Glutamatergic neuron (in vitro differentiated cells): ENCODE measurements around the gene NPAS2. TPM values are rescaled to one million over a fixed set of nuclear protein-coding genes. Genes with fewer than 3 reads are reported as not detected.

Experiments
- DNase-seq: peaks from one replicate; pipeline ENCODE4 v3.0.0; 2022
- H3K27ac Mint-ChIP-seq: one replicate; pipeline ENCODE4 v1.8.0; 2020; ENCODE audit warnings: mild to moderate bottlenecking, mixed read lengths, inconsistent platforms; ENCODE audit not compliant: unreplicated experiment
- H3K27me3 Mint-ChIP-seq: one replicate; pipeline ENCODE4 v1.8.0; 2020; ENCODE audit warnings: mild to moderate bottlenecking, moderate library complexity, mixed read lengths, inconsistent platforms; ENCODE audit not compliant: unreplicated experiment
- H3K36me3 Mint-ChIP-seq: one replicate; pipeline ENCODE4 v1.8.0; 2020; ENCODE audit warnings: mild to moderate bottlenecking, mixed read lengths, inconsistent platforms; ENCODE audit not compliant: unreplicated experiment
- H3K4me1 Mint-ChIP-seq: one replicate; pipeline ENCODE4 v1.8.0; 2020; ENCODE audit warnings: mild to moderate bottlenecking, low read depth, mixed read lengths, inconsistent platforms; ENCODE audit not compliant: unreplicated experiment
- H3K4me3 Mint-ChIP-seq: one replicate; pipeline ENCODE4 v1.8.0; 2020; ENCODE audit warnings: mild to moderate bottlenecking, mixed read lengths, inconsistent platforms; ENCODE audit not compliant: unreplicated experiment
- H3K9me3 Mint-ChIP-seq: one replicate; pipeline ENCODE4 v1.8.0; 2020; ENCODE audit warnings: mild to moderate bottlenecking, moderate library complexity, mixed read lengths, inconsistent platforms; ENCODE audit not compliant: unreplicated experiment
- total RNA-seq: library from RNA; stranded (reverse); fragmentation: NEBNext Ultra II Directional; extraction: Animal tissue kit (Norgen Biotek cat#: 25700); gene quantifications from one replicate; pipeline ENCODE4 v1.2.1, GENCODE V29; 2021; ENCODE audit not compliant: unreplicated experiment
- TF ChIP-seq, protein P1 (sequence below): fragments of 200-600 bp; sonication (generic); IDR thresholded peaks from one replicate; pipeline ENCODE4 v1.5.0; 2021; ENCODE audit not compliant: partially characterized antibody, unreplicated experiment

The NPAS2 gene
- total RNA-seq, 1 donor from 2014 or later = 0.54 TPM

DNA sequence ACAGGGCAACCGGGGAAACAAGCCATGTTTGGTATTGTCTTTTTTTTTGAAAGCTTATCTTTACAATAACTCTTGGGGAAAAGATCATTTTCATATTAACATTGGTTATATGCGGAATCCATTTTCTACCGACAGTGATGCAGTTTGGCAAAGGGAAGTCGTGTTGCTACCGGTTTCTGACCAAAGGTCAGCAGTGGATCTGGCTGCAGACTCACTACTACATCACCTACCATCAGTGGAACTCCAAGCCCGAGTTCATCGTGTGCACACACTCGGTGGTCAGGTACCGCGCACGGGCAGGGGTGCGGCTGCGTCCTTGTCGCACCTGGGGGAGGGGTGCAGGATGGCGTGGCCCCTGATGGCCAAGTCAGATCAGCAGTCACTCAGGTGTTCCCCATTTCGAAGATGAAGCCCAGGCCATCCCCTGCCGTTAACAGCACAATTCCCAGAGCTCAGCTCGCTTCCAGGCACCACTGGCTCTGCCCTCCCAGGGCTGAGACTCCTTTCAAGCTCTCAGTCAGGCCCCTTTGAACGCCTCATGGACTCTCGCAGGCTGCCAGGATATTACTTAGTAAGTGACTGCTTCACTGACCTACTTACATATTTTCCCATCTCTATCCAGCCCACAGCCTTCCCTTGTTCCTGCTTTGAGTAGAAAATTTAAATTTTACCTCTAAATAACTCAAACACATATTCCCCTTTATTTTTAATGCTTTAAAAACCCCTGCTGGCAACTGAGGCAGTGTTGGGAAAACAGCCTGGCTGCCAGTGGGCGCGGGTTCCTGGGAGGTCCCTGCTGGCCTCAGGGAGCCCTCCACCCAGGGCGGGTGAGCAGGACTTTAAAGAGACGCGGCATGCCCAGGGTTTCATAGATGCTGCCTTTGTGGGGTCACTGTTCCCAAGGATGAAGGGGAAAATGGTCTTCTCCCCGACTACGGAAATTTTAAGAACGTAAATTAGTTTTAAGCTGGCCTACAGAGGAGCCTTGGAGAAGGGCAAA is 148.5 kb downstream of the NPAS2 start:
- Mint-ChIP-seq H3K36me3 (no peaks in the 10 kb centered on the region), H3K4me1 (no peaks in the 10 kb centered on the region), H3K4me3 (no peak overlapping the region), H3K27ac (no peak overlapping the region), H3K27me3 (peaks cover 4% of the 10 kb centered on the region), H3K9me3 (no peaks in the 10 kb centered on the region)
- no peak for DNase-seq
- TF ChIP-seq, protein P1, sequence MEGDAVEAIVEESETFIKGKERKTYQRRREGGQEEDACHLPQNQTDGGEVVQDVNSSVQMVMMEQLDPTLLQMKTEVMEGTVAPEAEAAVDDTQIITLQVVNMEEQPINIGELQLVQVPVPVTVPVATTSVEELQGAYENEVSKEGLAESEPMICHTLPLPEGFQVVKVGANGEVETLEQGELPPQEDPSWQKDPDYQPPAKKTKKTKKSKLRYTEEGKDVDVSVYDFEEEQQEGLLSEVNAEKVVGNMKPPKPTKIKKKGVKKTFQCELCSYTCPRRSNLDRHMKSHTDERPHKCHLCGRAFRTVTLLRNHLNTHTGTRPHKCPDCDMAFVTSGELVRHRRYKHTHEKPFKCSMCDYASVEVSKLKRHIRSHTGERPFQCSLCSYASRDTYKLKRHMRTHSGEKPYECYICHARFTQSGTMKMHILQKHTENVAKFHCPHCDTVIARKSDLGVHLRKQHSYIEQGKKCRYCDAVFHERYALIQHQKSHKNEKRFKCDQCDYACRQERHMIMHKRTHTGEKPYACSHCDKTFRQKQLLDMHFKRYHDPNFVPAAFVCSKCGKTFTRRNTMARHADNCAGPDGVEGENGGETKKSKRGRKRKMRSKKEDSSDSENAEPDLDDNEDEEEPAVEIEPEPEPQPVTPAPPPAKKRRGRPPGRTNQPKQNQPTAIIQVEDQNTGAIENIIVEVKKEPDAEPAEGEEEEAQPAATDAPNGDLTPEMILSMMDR = no peak

DNA sequence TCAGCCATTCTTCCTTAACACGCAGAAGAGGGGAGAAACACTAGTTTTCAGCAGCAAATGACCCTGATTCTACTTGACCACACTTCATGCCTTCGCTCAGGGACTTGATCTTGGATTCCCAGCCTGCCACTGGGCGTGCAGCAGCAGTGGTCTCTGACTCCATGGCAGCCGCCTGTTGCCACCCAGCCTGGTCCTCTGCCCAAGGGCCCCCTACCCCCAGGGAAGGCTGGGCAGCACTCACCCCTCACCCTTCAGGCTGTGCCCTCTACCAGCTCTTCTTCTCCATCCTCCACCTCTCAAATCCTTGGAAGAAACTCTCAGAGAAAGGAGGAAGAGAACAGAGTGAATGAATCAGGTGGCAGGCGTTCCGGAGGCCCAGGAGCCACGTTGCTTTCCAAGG is 150.1 kb downstream of the NPAS2 start:
- TF ChIP-seq, protein P1 = no peak
- Mint-ChIP-seq H3K4me1 (no peaks in the 10 kb centered on the region), H3K4me3 (no peak overlapping the region), H3K9me3 (no peaks in the 10 kb centered on the region), H3K27me3 (peaks cover 4% of the 10 kb centered on the region), H3K27ac (no peak overlapping the region), H3K36me3 (no peaks in the 10 kb centered on the region)
- DNase-seq = no peak

DNA sequence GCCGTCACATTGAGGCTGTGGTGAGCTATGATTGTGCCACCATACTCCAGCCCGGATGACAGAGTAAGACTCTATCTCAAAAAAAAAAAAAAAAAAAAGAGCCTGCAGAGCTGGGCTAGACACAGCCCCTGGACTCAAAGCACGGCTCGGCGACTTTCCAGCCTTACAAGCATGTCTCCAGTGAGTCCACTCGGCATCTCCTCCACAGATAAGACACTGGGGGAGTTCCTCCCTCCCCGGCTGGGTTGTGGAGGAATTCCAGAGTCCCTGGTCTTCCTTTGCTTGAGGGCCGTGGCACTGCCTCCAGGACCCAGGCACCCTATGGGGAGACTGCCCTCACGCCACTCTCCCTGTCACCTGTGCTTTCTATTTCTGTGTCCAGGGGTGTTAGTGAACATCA is 151.3 kb downstream of the NPAS2 start:
- Mint-ChIP-seq H3K27me3 (peaks cover 4% of the 10 kb centered on the region), H3K36me3 (no peaks in the 10 kb centered on the region), H3K9me3 (no peaks in the 10 kb centered on the region)

DNA sequence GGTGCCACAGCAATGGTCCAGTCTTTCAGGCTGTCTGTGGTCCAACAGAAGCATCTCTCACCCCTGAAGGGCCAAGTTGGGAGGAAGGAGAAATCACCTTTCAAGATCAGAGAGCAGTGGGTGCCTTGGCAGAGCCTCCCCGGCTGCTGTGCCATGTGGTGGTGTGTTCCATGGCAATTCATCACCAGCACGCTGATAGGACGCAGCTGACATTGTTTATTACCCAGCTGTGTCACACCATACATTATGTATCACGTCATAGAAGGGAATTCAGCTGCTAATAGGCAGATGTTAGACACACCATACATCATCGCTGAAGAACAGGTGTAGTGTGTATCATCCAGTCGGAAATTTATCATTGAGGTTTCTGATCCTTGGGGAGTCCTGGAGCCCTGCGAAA is 152.5 kb downstream of the NPAS2 start:
- H3K4me3 Mint-ChIP-seq = no peak overlapping the region
- H3K4me1 Mint-ChIP-seq = peaks cover 4% of the 10 kb centered on the region
- peaks cover 4% of the 10 kb centered on the region for H3K27me3 Mint-ChIP-seq
- DNase-seq = no peak
- H3K36me3 Mint-ChIP-seq = no peaks in the 10 kb centered on the region
- no peak overlapping the region for H3K27ac Mint-ChIP-seq
- TF ChIP-seq, protein P1 = no peak
- no peaks in the 10 kb centered on the region for H3K9me3 Mint-ChIP-seq

More for the DNA sequence above, 151.3 kb downstream of the NPAS2 start:
- no peaks in the 10 kb centered on the region for H3K4me1 Mint-ChIP-seq
- H3K27ac Mint-ChIP-seq = no peak overlapping the region
- TF ChIP-seq, protein P1 = no peak
- no peak overlapping the region for H3K4me3 Mint-ChIP-seq
- DNase-seq = no peak
